ENCODE results near the gene EIF2S2. TPM values are rescaled to one million over a fixed set of nuclear protein-coding genes. Genes with fewer than 3 reads are reported as not detected.
A peak's percentile ranks its signal among the peaks of the same experiment; 100 is the strongest.

EIF2S2 gene
- total RNA-seq, 4 donors from 2014 or later = 32.8 to 43.1 (median 41.0) TPM

DNA sequence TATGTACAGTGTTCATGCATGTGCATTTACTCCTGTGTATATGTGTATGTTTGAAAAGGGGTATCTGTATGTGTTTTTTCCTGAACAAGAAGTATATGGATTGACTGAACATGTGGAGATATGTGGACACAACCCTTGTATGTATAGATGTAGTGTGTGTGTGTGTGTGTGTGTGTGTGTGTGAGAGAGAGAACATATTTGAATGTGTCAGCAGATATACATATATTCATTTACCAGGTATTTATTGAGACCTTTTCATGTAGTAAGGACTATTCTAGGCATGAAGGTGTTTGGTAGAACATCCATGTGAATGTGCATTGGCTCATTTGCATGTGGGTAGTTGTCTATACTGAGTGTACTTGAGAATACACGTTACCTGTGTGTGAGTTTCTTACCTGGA is 39.3 kb downstream of the EIF2S2 start:
- Histone ChIP-seq H3K36me3 (peaks cover 0 to 58% (median 0%) of the 10 kb centered on the region in 3 donors), H3K27me3 (no peaks in the 10 kb centered on the region), H3K4me3 (no peak overlapping the region), H3K4me1 (peaks cover 0 to 21% (median 11%) of the 10 kb centered on the region in 4 donors), H3K9me3 (no peaks in the 10 kb centered on the region), H3K27ac (no peak overlapping the region)
- TF ChIP-seq EP300 (IDR thresholded peaks at IDR 0.05) (no peak), POLR2A (IDR thresholded peaks at IDR 0.05) (no peak)
- TF ChIP-seq, protein P1, sequence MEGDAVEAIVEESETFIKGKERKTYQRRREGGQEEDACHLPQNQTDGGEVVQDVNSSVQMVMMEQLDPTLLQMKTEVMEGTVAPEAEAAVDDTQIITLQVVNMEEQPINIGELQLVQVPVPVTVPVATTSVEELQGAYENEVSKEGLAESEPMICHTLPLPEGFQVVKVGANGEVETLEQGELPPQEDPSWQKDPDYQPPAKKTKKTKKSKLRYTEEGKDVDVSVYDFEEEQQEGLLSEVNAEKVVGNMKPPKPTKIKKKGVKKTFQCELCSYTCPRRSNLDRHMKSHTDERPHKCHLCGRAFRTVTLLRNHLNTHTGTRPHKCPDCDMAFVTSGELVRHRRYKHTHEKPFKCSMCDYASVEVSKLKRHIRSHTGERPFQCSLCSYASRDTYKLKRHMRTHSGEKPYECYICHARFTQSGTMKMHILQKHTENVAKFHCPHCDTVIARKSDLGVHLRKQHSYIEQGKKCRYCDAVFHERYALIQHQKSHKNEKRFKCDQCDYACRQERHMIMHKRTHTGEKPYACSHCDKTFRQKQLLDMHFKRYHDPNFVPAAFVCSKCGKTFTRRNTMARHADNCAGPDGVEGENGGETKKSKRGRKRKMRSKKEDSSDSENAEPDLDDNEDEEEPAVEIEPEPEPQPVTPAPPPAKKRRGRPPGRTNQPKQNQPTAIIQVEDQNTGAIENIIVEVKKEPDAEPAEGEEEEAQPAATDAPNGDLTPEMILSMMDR (IDR thresholded peaks at IDR 0.05) = no peak
- WGBS, 2 donors = 62 to 95% methylated on average over 1 of the region's 1 CpG
- DNase-seq (ENCODE audit: low spot score in 2 of 2) = no peak

DNA sequence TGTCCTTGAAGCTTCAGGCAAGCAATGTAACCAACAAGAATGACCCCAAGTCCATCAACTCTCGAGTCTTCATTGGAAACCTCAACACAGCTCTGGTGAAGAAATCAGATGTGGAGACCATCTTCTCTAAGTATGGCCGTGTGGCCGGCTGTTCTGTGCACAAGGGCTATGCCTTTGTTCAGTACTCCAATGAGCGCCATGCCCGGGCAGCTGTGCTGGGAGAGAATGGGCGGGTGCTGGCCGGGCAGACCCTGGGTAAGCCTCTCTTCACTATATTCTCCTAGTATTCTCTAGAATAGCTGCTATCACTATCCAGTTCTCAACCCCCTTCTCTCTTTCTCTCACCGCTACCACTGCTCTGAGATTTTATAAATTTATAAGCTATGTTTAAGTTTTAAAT is 40.0 kb downstream of the EIF2S2 start:
- no peaks in the 10 kb centered on the region for H3K9me3 ChIP-seq
- H3K27ac ChIP-seq = no peak overlapping the region
- H3K27me3 ChIP-seq = no peaks in the 10 kb centered on the region
- peaks cover 0 to 51% (median 0%) of the 10 kb centered on the region in 3 donors for H3K36me3 ChIP-seq
- H3K4me3 ChIP-seq = no peak overlapping the region
- TF ChIP-seq EP300 (IDR thresholded peaks at IDR 0.05) (no peak), POLR2A (IDR thresholded peaks at IDR 0.05) (no peak)
- TF ChIP-seq, protein P1 (IDR thresholded peaks at IDR 0.05) = no peak
- H3K4me1 ChIP-seq = peaks cover 0 to 21% (median 11%) of the 10 kb centered on the region in 4 donors
- 88 to 90% methylated on average over 8 of the region's 8 CpGs for WGBS, 2 donors
- no peak for DNase-seq (ENCODE audit: low spot score in 2 of 2)

DNA sequence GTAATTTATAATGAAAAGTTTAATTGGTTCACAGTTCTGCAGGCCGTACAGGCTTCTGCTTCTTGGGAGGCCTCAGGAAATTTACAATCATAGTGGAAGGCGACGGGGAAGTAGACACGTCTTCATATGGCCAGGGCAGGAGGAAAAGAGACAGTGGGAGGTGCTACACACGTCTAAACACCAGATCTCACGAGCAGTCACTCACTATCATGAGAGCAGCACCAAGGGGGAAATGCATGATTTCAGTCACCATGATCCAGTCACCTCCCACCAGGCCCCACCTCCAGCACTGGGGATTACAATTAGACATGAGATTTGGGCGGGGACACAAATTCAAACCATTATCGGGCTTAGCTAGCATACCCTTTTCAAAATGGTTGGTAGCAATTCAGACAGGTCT is 41.2 kb downstream of the EIF2S2 start:
- Histone ChIP-seq H3K9me3 (no peaks in the 10 kb centered on the region), H3K36me3 (peaks cover 0 to 39% (median 0%) of the 10 kb centered on the region in 3 donors), H3K4me3 (no peak overlapping the region), H3K27me3 (no peaks in the 10 kb centered on the region), H3K27ac (no peak overlapping the region), H3K4me1 (peaks cover 0 to 33% (median 15%) of the 10 kb centered on the region in 4 donors)
- DNase-seq (ENCODE audit: low spot score in 2 of 2) = no peak
- WGBS, 2 donors = 73 to 76% methylated on average over 8 of the region's 8 CpGs
- TF ChIP-seq, protein P1 (IDR thresholded peaks at IDR 0.05) = no peak
- no peak for TF ChIP-seq POLR2A (IDR thresholded peaks at IDR 0.05)
- TF ChIP-seq EP300 (IDR thresholded peaks at IDR 0.05) = no peak

DNA sequence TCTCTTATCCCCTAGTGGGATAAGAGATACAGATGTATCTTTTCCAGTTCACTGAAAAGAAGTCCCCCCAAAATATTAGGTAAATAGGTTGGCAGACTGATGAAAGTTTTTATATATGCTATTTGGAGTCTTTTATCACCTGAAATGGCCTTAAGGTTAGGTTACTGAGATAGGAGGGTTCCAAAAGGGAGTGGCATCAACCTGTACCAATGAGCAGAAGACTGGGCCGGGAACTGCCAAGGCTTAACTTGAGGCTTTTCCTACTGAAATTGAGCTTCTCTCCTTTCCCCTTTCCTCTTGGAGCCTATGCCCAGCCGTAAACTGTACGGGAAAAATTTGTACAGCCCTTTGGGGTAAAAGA is 42.0 kb downstream of the EIF2S2 start:
- no peaks in the 10 kb centered on the region for H3K27me3 ChIP-seq
- no peak for TF ChIP-seq POLR2A (IDR thresholded peaks at IDR 0.05)
- TF ChIP-seq, protein P1 (IDR thresholded peaks at IDR 0.05) = peak in 1 of 5 experiments; percentile 12
- H3K36me3 ChIP-seq = peaks cover 0 to 31% (median 0%) of the 10 kb centered on the region in 3 donors
- no peaks in the 10 kb centered on the region for H3K9me3 ChIP-seq
- no peak for DNase-seq (ENCODE audit: low spot score in 2 of 2)
- H3K4me3 ChIP-seq = no peak overlapping the region
- WGBS, 2 donors = 75 to 87% methylated on average over 3 of the region's 3 CpGs
- H3K27ac ChIP-seq = no peak overlapping the region
- peaks cover 0 to 41% (median 17%) of the 10 kb centered on the region in 4 donors for H3K4me1 ChIP-seq

DNA sequence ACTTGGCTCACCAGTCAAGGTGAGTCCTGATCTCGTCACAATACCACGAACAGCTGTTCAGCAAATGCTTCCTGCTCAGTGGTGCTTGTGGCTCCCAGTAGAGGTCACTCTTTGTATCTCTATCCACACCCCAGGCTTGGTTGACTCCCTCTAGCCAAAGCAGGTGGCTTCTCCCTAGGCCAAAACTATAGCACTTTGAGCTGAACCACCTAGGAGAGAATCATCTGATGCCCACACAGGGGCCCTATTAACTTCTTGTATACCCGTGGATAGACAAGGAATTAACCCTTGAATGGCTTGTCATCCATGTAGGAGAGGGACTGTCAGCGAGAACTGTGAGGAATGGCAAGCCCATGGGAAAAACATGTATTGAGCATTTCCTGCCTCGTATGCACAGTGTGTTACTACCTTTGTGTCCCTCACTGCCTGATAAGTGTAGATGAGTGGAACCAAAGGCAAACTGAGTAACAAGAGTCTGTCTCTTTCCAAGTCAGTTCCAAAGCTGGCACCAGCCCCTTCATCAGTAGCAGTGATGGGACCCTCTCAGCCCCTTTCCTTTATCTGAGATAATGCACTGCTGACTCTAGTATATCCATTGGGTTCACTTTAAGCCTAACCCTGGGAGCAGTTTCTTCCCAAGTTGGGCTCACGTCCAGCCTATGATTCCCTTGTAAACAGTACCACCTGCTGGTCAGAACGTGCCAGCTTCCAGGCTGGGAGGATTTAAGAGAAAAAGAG is 42.5 kb downstream of the EIF2S2 start:
- peaks cover 0 to 45% (median 17%) of the 10 kb centered on the region in 4 donors for H3K4me1 ChIP-seq
- peak; percentile 70 to 87 for DNase-seq (ENCODE audit: low spot score in 2 of 2)
- no peaks in the 10 kb centered on the region for H3K9me3 ChIP-seq
- H3K27ac ChIP-seq = peak overlapping the region in 1 of 4 donors; percentile 43
- no peak overlapping the region for H3K4me3 ChIP-seq
- WGBS, 2 donors = 14 to 21% methylated on average over 7 of the region's 7 CpGs
- peaks cover 0 to 26% (median 0%) of the 10 kb centered on the region in 3 donors for H3K36me3 ChIP-seq
- no peak for TF ChIP-seq POLR2A (IDR thresholded peaks at IDR 0.05)
- peak in 1 of 2 donors; percentile 62 for TF ChIP-seq EP300 (IDR thresholded peaks at IDR 0.05)
- TF ChIP-seq, protein P1 (IDR thresholded peaks at IDR 0.05) = peak; percentile 75 to 93 (median 89)
- no peaks in the 10 kb centered on the region for H3K27me3 ChIP-seq

Data from tibial nerve (tissue), 4 donors.